Stimulated activated CD4-positive, alpha-beta T cell treated with anti-CD3 and anti-CD28 coated beads, Interleukin-15, amount 100 ng/mL, for 24 hours (primary cell): ENCODE results near the gene AKT3.
"Not testable (repeated sequence)": the region's sequence is repeated elsewhere in the genome, so short reads cannot be mapped to it uniquely, and the experiment has no call there.

Source experiments
- DNase-seq: peaks from one replicate; pipeline ENCODE4 v3.0.0-alpha.2; 2020

AKT3 gene

GRCh38 chr1:243595527-243596210 lies 254.4 kb downstream of the AKT3 start:
- DNase-seq, result no peak

DNA sequence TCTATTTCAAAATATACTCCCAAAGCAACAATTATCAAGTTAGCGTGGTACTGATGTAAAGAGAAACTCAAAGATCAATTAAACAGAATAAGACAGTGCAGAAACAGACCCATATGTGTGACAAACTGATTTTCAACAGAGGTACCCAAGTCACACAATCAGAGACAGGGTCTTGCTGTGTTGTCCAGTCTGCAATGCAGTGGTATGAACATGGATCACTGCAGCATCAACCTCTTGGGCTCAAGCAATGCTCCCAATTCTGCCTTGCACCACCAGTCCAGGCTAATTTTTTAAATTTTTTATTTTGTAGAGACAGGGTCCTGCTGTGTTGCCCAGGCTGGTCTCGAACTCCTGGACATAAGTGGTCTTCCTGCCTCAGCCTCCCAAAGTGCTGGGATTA lies 255.6 kb downstream of the AKT3 start:
- DNase-seq, result no peak

DNA sequence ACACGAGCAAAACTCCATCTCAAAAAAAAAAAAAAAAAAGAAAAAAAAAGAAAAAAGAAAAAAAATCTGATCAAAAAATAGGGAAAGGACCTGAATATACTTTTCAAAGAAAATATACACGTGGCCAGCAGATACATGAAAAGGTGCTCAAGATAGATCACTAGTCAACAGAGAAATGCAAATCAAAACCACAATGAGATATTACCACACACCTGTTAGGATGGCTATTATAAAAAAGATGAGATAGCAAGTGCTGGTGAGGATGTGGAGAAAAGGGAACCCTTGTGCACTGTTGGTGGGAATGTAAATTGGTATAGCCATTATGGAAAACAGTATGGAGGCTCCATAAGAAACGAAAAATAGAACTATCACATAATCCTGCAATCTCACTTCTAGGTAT lies 260.8 kb downstream of the AKT3 start:
- DNase-seq, result not testable (repeated sequence)

GRCh38 chr1:243587823-243588560 lies 262.1 kb downstream of the AKT3 start:
- no peak for DNase-seq

- no peak for DNase-seq
Observed at GRCh38 chr1:243587285-243587684, 262.8 kb downstream of the AKT3 start.

GRCh38 chr1:243585982-243586381 lies 264.1 kb downstream of the AKT3 start:
- DNase-seq, result no peak

DNA sequence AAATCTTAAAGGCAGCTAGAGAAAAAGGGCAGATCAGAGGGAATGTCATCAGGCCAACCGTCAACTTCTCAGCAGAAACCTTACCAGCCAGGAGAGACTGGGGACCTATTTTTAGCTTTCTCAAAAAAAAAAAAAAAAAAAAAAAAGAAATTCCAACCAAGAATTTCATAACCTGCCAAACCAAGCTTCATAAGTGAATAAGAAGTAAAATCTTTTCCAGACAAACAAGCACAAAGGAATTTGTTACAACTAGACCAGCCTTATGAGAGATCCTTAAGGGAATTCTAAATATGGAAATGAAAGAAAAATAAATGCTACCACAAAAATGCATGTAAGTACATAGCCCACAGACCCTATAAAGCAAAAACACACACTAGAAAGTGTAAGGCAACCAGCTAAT lies 267.7 kb downstream of the AKT3 start:
- DNase-seq, result no peak

GRCh38 chr1:243580984-243581383 lies 269.1 kb downstream of the AKT3 start:
- no peak for DNase-seq

- DNase-seq, result no peak
Observed at GRCh38 chr1:243580072-243580471, 270.0 kb downstream of the AKT3 start.

- no peak for DNase-seq
Observed at GRCh38 chr1:243575070-243575469, 275.0 kb downstream of the AKT3 start.

DNA sequence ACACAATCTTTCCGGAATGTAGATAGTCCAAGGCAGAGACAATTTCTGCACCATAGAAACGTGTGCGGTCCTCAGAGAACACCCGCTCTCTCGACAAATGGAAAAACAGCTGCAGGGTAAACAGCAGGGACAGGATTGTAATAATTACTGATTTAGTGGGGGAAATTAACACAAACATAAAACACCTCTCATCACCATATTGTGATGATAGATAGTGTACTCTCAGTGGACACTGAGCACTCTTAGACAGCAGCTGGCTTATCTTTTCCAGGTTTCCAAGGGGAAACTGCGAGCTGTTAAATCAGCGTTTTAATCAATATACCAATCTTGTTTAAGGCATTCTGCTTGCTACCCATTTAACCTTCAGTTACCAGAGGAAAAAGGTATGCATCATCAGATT lies 277.1 kb downstream of the AKT3 start:
- no peak for DNase-seq

GRCh38 chr1:243568793-243569192 lies 281.2 kb downstream of the AKT3 start:
- DNase-seq, result no peak

DNA sequence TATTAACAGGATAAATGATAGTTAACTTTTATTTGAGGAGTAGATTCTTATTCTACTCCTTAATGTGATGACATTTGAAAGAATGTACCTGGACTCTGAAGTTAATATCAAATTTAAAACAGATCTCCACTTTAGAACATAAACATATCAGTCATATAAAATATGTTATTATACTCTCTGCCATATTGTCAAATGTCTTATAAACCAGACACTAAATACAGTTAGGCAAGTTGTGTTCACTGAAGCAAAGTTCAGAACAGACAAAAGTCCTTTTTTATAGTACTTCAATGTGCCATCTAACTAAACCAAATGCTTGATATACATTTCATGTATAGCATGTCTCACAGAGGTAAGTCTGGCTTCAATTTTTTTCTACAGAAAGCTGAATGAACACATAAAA lies 285.2 kb downstream of the AKT3 start:
- DNase-seq, result no peak

GRCh38 chr1:243563732-243564131 lies 286.3 kb downstream of the AKT3 start:
- no peak for DNase-seq

GRCh38 chr1:243562473-243562872 lies 287.6 kb downstream of the AKT3 start:
- DNase-seq, result no peak

DNA sequence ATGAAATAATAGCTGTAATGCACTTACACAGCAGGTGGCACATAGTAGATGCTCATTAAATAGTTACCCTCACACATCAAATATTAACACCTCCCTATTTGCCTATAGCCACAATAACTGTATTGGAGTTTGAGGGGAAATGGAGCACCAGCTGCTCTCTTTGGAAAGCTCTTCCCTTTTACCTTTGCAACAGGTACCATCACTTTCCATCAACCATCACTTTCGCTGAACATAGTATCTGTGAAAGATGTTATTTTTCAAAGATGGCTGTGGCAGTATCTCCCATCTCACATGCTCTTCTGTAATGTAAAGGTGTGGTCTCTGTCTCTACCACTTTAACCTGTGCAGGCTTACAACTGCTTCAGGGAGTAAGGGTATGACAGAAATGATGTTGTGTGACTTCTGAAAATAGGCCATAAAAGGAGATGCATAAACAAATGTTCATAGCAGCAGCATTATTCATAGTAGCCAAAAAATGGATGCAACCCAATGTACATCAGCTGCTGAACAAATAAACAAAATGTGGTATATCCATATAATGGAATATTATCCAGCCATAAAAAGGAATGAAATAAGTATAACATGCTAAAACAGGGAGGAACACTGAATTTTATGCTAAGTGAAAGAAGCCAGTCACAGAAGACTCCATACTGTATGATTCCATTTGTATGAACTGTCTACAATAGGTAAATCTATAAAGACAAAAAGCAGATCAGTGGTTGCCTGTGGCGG lies 288.3 kb downstream of the AKT3 start:
- DNase-seq, result no peak

DNA sequence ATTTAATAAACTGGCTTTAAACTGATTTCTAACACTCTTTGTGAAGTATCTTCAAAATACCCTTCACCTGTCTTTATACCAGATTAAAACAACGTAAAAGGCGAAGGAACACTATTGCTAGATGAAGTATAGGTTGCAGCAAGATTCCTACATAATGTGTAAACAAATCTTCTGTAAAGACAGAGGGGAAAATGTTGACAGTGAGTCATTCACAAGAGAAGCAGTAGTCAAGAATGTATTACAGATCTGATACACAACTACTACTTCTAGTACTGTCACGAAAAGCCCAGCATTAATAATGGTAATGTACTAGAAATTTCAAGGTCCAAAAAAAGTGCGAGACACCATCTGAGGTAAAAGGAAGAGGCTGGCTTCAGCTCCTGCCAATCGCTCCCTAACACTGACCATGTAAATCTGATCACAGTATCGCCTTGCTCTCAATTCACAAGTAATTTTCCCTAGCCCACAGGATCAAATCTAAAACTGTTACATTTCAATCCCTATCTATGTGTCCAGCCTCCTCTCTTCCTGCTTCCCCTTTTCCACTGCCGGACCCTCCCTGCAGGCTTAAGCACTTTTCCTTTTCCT lies 290.4 kb downstream of the AKT3 start:
- no peak for DNase-seq

DNA sequence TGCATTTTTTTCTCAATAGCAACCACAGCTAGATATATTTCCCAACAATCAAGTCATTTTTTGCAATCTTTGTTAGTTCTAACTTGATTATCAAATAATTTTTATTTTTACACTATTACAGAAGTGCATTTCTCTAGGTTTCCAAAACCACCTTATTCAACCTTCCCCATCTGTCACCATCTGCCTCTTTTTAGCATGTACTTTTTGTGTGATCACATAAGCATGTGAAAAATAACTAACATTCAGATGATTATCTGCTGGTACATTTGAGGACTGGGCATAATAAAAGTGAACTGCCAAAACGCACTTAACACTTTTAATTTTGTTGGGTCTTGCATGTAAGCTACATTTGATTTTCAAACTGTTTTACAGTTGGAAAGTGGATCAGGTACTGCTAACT lies 291.5 kb downstream of the AKT3 start:
- no peak for DNase-seq

GRCh38 chr1:243557866-243558265 lies 292.2 kb downstream of the AKT3 start:
- DNase-seq, result no peak

DNA sequence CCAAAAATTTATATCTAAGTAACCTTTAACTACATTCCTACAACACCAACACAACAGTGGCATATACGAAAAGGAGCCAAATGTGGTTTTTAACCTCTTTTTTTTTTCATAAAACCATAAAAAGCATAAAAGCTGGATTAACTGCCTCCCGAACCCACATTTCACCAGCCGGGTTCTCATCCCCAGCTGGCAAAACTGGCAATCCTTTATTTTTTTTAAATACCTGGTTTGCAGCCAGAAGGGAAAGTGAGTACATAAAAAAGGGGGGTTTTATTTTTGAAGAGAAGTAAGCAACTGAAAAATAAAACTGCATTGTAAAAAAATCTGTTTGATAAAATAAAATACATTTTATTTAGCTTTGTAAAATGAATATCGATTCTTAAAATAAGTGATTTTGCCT lies 295.4 kb downstream of the AKT3 start:
- no peak for DNase-seq

- DNase-seq, result no peak
Observed at GRCh38 chr1:243553090-243553489, 297.0 kb downstream of the AKT3 start.

DNA sequence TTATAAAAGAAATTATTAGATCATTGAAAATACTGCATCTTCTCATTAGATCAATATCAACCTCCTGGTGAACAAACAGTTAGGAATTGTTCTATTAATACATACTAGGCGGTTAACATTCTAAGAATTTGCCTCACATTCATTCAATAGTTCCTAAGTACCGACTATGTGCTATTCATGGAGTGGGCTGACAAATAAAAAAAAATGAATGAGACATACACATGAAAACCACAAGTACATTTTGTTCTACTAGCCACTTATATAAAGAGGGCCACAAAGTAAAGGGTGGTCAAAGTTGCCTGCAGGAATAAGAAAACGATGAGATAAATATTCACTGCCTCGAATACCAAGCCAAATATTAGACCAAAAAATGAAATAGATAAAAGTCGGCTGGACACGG lies 299.8 kb downstream of the AKT3 start:
- DNase-seq, result no peak

DNA sequence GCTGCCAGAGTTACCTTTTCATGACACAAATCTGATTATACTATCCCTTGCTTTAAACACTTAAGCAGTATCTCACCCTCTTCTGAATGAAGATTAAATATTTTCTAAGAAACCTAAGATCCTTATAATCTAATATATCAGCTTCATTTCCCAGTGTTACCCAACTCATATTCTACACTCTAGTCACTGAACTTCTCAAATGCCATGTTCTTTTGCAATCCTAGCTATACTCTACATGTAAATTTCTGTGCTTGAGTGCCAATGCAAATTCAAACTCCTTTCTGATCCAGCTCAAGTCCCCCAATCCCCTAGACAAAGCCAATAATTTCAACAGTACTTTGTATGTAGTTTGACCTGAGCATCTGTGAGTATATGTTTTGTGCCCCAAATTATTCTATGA lies 300.3 kb downstream of the AKT3 start:
- DNase-seq, result no peak

- no peak for DNase-seq
Observed at GRCh38 chr1:243549108-243549507, 300.9 kb downstream of the AKT3 start.
